ENCODE results near the gene SLC7A5.

- TF ChIP-seq POLR2A (IDR thresholded peaks at IDR 0.05; ENCODE audit: low read depth, low read length): peak; percentile 35; the same call in 1 of the 2 replicates
- TF ChIP-seq POLR2AphosphoS5 (IDR thresholded peaks at IDR 0.05; ENCODE audit: low read depth, low read length): no peak
- no peak for TF ChIP-seq TAF1 (IDR thresholded peaks at IDR 0.05; ENCODE audit: borderline replicate concordance, low read depth, low read length)
Observed at GRCh38 chr16:87834005-87834667, 35.2 kb downstream of the SLC7A5 start.

Measured in GM12892 (cell line).